ENCODE data around the gene COL5A1.

Gene COL5A1

DNA sequence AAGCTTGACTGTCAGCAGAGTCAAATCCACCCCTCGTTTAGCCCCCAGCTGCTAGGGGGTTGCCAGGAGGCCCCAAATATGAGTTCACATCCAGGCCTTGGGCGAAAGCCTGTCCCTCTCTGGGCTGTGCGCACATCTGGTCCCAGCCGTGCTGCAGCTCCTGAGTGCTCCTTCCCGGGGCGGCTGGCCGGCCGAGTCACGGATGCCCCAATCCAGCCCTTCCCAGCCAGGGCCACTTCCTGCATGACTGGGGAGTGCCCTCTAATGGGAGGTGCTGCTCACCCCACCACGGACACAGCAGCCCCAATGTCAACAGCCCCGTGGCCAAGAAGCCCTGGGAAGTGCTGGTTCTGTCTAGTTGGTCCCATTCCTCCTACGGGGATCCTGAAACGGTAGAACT, 135.6 kb downstream of the COL5A1 start:
- Histone ChIP-seq H3K4me3 (ENCODE audit: insufficient read depth in 1 of 2, low read depth in 1 of 2, low read length in 2 of 2) (no peak overlapping the region), H2BK5ac (ENCODE audit: low read depth, low read length, poor library complexity, severe bottlenecking) (no peak overlapping the region), H3K23ac (ENCODE audit: low read length in 2 of 2) (no peak overlapping the region), H3K27ac (ENCODE audit: low read length, poor library complexity, severe bottlenecking) (no peak overlapping the region), H3K27me3 (ENCODE audit: control insufficient read depth in 1 of 2, insufficient read depth in 1 of 2, low read length in 2 of 2) (no peaks in the 10 kb centered on the region), H4K8ac (ENCODE audit: low read length) (no peak overlapping the region), H3K18ac (ENCODE audit: low read depth in 1 of 2, low read length in 2 of 2) (no peak overlapping the region), H3K36me3 (ENCODE audit: control insufficient read depth in 1 of 2, insufficient read depth in 2 of 2, low read depth in 1 of 2, low read length in 2 of 2) (peaks cover 84 to 94% of the 10 kb centered on the region in 2 experiments), H3K9ac (ENCODE audit: low read length) (no peak overlapping the region), H3K9me3 (ENCODE audit: control insufficient read depth, low read length) (no peaks in the 10 kb centered on the region), H3K4me2 (ENCODE audit: low read length, poor library complexity, severe bottlenecking) (no peak overlapping the region), H3K4me1 (ENCODE audit: control insufficient read depth, insufficient read depth, low read depth, low read length) (peaks cover 44% of the 10 kb centered on the region), H3K4ac (ENCODE audit: low read depth in 1 of 2, low read length in 2 of 2) (no peak overlapping the region), H3K14ac (ENCODE audit: low read length in 2 of 2) (no peak overlapping the region), H2AFZ (ENCODE audit: low read depth, low read length) (no peak overlapping the region), H2BK120ac (ENCODE audit: low read depth, low read length) (no peak overlapping the region), H2AK5ac (ENCODE audit: low read length, severe bottlenecking) (peak overlapping the region; percentile 47), H4K91ac (ENCODE audit: low read length) (no peak overlapping the region), H3K79me1 (replicated peaks; ENCODE audit: low read length, poor library complexity, severe bottlenecking) (peaks cover 11% of the 10 kb centered on the region), H2BK15ac (ENCODE audit: low read depth, poor library complexity, severe bottlenecking) (no peak overlapping the region), H2BK12ac (ENCODE audit: low read length in 2 of 2) (no peak overlapping the region)
- WGBS: 94% methylated on average over 13 of the region's 13 CpGs
- DNase-seq: no peak

DNA sequence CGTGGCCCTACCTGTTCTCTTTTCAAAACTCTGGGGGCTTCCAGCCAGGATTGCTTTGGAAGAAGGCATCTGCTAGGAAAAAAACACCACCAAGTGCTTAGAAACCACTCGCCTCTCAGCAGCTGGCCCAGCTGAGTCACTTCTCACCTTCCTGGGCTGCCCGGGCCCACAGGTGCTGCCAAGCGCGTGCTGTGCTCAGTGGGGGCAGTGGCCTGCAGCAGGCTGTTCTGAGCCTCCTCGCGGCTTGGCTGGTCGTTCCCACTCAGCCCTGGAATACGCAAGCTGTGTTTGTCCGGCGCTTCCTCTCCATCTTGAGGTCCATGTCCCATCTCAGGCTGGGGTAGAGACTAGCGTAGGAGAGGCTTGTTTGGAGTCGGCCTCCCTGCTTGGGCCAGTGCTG, 136.6 kb downstream of the COL5A1 start:
- Histone ChIP-seq H3K4me1 (ENCODE audit: control insufficient read depth, insufficient read depth, low read depth, low read length) (peaks cover 44% of the 10 kb centered on the region), H4K8ac (ENCODE audit: low read length) (no peak overlapping the region), H2BK120ac (ENCODE audit: low read depth, low read length) (no peak overlapping the region), H2AFZ (ENCODE audit: low read depth, low read length) (no peak overlapping the region), H3K4me2 (ENCODE audit: low read length, poor library complexity, severe bottlenecking) (no peak overlapping the region), H3K23ac (ENCODE audit: low read length in 2 of 2) (no peak overlapping the region), H3K4me3 (ENCODE audit: insufficient read depth in 1 of 2, low read depth in 1 of 2, low read length in 2 of 2) (no peak overlapping the region), H2BK15ac (ENCODE audit: low read depth, poor library complexity, severe bottlenecking) (no peak overlapping the region), H3K27me3 (ENCODE audit: control insufficient read depth in 1 of 2, insufficient read depth in 1 of 2, low read length in 2 of 2) (no peaks in the 10 kb centered on the region), H2BK5ac (ENCODE audit: low read depth, low read length, poor library complexity, severe bottlenecking) (no peak overlapping the region), H3K4ac (ENCODE audit: low read depth in 1 of 2, low read length in 2 of 2) (no peak overlapping the region), H3K14ac (ENCODE audit: low read length in 2 of 2) (no peak overlapping the region), H4K91ac (ENCODE audit: low read length) (no peak overlapping the region), H2AK5ac (ENCODE audit: low read length, severe bottlenecking) (no peak overlapping the region), H3K36me3 (ENCODE audit: control insufficient read depth in 1 of 2, insufficient read depth in 2 of 2, low read depth in 1 of 2, low read length in 2 of 2) (peaks cover 84 to 94% of the 10 kb centered on the region in 2 experiments), H2BK12ac (ENCODE audit: low read length in 2 of 2) (no peak overlapping the region), H3K9me3 (ENCODE audit: control insufficient read depth, low read length) (no peaks in the 10 kb centered on the region), H3K27ac (ENCODE audit: low read length, poor library complexity, severe bottlenecking) (no peak overlapping the region), H3K18ac (ENCODE audit: low read depth in 1 of 2, low read length in 2 of 2) (peak overlapping the region; percentile 10 to 15), H3K9ac (ENCODE audit: low read length) (no peak overlapping the region), H3K79me1 (replicated peaks; ENCODE audit: low read length, poor library complexity, severe bottlenecking) (peaks cover 9% of the 10 kb centered on the region)
- peak; percentile 26 for DNase-seq
- 92% methylated on average over 13 of the region's 13 CpGs for WGBS

DNA sequence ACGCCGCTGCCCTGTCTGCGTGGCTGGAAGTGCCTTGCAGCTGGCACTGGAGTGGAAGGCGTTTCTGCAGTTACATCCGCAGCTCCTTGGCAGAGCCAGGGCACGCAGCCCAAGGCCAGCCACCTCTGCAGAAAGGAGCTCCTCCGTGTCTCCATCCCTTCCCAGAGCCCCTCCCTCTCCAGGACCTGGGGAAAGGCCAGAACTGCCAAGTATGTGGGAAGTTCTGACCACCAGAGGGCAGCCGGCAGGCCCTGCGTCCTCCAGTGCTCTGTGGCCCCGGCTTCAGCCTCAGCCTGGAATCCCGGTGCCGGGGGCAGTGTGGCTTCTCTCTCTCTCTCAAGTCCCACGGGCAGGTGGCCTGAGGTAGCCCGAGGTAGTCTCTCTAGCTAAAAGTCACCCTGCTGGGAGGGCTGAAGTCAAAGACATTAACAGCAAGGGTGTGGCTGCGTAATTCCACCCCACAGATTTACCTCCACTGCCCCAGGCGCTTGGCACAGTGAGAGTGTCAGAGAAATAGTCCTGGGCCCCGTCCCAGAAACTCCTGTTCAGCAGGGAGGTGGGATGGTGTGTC, 137.3 kb downstream of the COL5A1 start:
- Histone ChIP-seq H3K36me3 (ENCODE audit: control insufficient read depth in 1 of 2, insufficient read depth in 2 of 2, low read depth in 1 of 2, low read length in 2 of 2) (peaks cover 84 to 94% of the 10 kb centered on the region in 2 experiments), H3K23ac (ENCODE audit: low read length in 2 of 2) (no peak overlapping the region), H3K27me3 (ENCODE audit: control insufficient read depth in 1 of 2, insufficient read depth in 1 of 2, low read length in 2 of 2) (no peaks in the 10 kb centered on the region), H2AK5ac (ENCODE audit: low read length, severe bottlenecking) (no peak overlapping the region), H3K4me3 (ENCODE audit: insufficient read depth in 1 of 2, low read depth in 1 of 2, low read length in 2 of 2) (no peak overlapping the region), H4K91ac (ENCODE audit: low read length) (no peak overlapping the region), H3K27ac (ENCODE audit: low read length, poor library complexity, severe bottlenecking) (no peak overlapping the region), H2BK5ac (ENCODE audit: low read depth, low read length, poor library complexity, severe bottlenecking) (no peak overlapping the region), H3K14ac (ENCODE audit: low read length in 2 of 2) (no peak overlapping the region), H3K4ac (ENCODE audit: low read depth in 1 of 2, low read length in 2 of 2) (no peak overlapping the region), H2BK120ac (ENCODE audit: low read depth, low read length) (no peak overlapping the region), H3K4me1 (ENCODE audit: control insufficient read depth, insufficient read depth, low read depth, low read length) (peaks cover 44% of the 10 kb centered on the region), H4K8ac (ENCODE audit: low read length) (no peak overlapping the region), H3K9ac (ENCODE audit: low read length) (no peak overlapping the region), H3K18ac (ENCODE audit: low read depth in 1 of 2, low read length in 2 of 2) (no peak overlapping the region), H2BK15ac (ENCODE audit: low read depth, poor library complexity, severe bottlenecking) (no peak overlapping the region), H2AFZ (ENCODE audit: low read depth, low read length) (no peak overlapping the region), H3K9me3 (ENCODE audit: control insufficient read depth, low read length) (no peaks in the 10 kb centered on the region), H2BK12ac (ENCODE audit: low read length in 2 of 2) (no peak overlapping the region), H3K79me1 (replicated peaks; ENCODE audit: low read length, poor library complexity, severe bottlenecking) (peaks cover 7% of the 10 kb centered on the region), H3K4me2 (ENCODE audit: low read length, poor library complexity, severe bottlenecking) (no peak overlapping the region)
- WGBS: 76% methylated on average over 14 of the region's 17 CpGs
- DNase-seq: peak; percentile 66

DNA sequence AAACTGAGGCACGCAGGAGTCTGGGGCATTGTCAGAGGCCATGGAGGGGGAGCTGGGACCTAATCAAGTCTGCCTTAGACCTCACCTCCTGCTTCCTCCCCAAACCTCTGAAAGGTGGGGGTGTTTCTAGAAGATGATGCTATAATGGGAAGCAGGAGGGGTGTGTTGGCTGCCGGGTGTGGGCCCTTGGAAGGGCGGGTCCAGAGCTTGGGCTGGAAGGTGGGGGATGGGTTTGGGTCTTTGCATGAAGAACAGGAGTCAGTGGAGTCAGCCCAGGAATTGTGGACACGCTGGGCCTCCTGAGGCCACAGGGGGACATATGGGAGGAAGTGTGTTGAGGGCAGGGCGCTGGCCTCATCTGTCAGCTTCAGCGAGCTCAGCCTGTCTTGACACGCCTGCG, 138.0 kb downstream of the COL5A1 start:
- DNase-seq: no peak
- H2BK120ac ChIP-seq (ENCODE audit: low read depth, low read length): no peak overlapping the region
- no peak overlapping the region for H3K4me2 ChIP-seq (ENCODE audit: low read length, poor library complexity, severe bottlenecking)
- no peaks in the 10 kb centered on the region for H3K9me3 ChIP-seq (ENCODE audit: control insufficient read depth, low read length)
- H3K23ac ChIP-seq (ENCODE audit: low read length in 2 of 2): no peak overlapping the region
- no peak overlapping the region for H2AK5ac ChIP-seq (ENCODE audit: low read length, severe bottlenecking)
- no peak overlapping the region for H4K8ac ChIP-seq (ENCODE audit: low read length)
- no peak overlapping the region for H2AFZ ChIP-seq (ENCODE audit: low read depth, low read length)
- no peak overlapping the region for H2BK5ac ChIP-seq (ENCODE audit: low read depth, low read length, poor library complexity, severe bottlenecking)
- H3K36me3 ChIP-seq (ENCODE audit: control insufficient read depth in 1 of 2, insufficient read depth in 2 of 2, low read depth in 1 of 2, low read length in 2 of 2): peaks cover 84 to 92% of the 10 kb centered on the region in 2 experiments
- H3K27ac ChIP-seq (ENCODE audit: low read length, poor library complexity, severe bottlenecking): no peak overlapping the region
- H3K79me1 ChIP-seq (replicated peaks; ENCODE audit: low read length, poor library complexity, severe bottlenecking): peaks cover 7% of the 10 kb centered on the region
- peaks cover 40% of the 10 kb centered on the region for H3K4me1 ChIP-seq (ENCODE audit: control insufficient read depth, insufficient read depth, low read depth, low read length)
- 98% methylated on average over 8 of the region's 8 CpGs for WGBS
- H2BK15ac ChIP-seq (ENCODE audit: low read depth, poor library complexity, severe bottlenecking): no peak overlapping the region
- H3K9ac ChIP-seq (ENCODE audit: low read length): no peak overlapping the region
- H4K91ac ChIP-seq (ENCODE audit: low read length): no peak overlapping the region
- H3K14ac ChIP-seq (ENCODE audit: low read length in 2 of 2): no peak overlapping the region
- no peak overlapping the region for H3K4me3 ChIP-seq (ENCODE audit: insufficient read depth in 1 of 2, low read depth in 1 of 2, low read length in 2 of 2)
- no peak overlapping the region for H3K18ac ChIP-seq (ENCODE audit: low read depth in 1 of 2, low read length in 2 of 2)
- H2BK12ac ChIP-seq (ENCODE audit: low read length in 2 of 2): no peak overlapping the region
- H3K4ac ChIP-seq (ENCODE audit: low read depth in 1 of 2, low read length in 2 of 2): no peak overlapping the region
- H3K27me3 ChIP-seq (ENCODE audit: control insufficient read depth in 1 of 2, insufficient read depth in 1 of 2, low read length in 2 of 2): no peaks in the 10 kb centered on the region

Measured in mesenchymal stem cell (in vitro differentiated cells and primary cell).